ENCODE results near the gene TK2.

Gene TK2

DNA sequence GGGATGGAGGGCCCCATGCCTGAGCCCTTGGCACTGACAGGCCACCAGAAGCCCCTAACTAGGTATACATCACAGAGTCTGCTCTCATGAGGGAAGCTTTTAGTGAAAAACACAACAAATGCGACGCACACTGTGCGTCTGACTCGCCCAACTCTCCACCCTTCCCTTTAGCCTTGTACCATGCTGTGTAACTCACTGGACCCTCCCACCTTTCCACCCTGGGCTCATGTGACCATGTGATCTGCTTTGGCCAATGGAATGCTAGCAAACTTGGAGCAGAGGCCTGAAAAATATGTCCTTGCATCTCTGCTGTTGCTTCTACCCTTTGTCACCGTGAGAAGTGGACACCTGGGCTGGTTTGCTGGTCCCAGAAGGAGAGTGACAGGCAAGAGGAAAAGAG lies 21.6 kb downstream of the TK2 start:
- TF ChIP-seq CTCF (IDR thresholded peaks at IDR 0.05; ENCODE audit: borderline replicate concordance, control extremely low read depth, extremely low read depth, insufficient read depth, missing control alignments), result no peak
- no peak for DNase-seq (ENCODE audit: low spot score)
- in situ Hi-C loops (cut with MboI; ENCODE audit: low sequenced_read_pairs, unreplicated experiment), result no loop called here

DNA sequence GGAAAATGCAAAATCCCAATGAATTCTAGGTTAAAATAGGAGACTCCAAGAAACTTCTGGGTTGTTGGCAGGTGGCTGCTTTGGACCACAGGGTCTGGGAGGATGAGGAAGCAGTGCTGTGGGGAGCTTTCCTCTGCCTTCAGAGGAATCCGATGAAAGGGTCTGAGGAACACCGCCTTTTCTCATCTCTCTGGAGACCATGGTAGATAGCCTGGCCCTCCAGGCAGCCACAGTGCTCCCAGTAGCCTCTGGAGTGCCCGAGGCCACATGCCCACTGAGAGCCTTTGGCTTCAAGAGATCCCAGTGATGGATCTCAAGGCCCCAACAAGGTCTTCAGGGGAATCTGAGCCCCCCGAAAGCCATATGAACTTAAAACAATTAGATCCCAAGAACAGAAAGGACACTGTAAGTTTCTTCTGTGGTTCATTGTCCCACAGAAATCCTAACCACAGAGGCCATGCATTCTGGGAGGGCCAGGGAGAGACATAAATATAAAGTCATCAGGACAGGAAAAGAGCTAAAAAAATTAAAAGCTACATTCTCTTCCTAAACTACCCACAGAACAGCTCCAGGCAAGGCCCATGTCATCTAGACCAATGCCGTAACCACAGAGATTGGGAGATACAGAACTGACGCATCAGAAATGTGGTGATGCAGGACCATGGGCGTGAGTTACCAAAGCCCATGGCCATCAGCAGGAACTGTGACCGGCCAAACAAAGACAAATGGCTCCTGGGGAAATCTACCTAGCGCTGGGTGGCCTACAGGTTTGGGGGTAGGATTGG lies 24.3 kb downstream of the TK2 start:
- DNase-seq (ENCODE audit: low spot score), result no peak
- no peak for TF ChIP-seq CTCF (IDR thresholded peaks at IDR 0.05; ENCODE audit: borderline replicate concordance, control extremely low read depth, extremely low read depth, insufficient read depth, missing control alignments)
- in situ Hi-C loops (cut with MboI; ENCODE audit: low sequenced_read_pairs, unreplicated experiment), result no loop called here

DNA sequence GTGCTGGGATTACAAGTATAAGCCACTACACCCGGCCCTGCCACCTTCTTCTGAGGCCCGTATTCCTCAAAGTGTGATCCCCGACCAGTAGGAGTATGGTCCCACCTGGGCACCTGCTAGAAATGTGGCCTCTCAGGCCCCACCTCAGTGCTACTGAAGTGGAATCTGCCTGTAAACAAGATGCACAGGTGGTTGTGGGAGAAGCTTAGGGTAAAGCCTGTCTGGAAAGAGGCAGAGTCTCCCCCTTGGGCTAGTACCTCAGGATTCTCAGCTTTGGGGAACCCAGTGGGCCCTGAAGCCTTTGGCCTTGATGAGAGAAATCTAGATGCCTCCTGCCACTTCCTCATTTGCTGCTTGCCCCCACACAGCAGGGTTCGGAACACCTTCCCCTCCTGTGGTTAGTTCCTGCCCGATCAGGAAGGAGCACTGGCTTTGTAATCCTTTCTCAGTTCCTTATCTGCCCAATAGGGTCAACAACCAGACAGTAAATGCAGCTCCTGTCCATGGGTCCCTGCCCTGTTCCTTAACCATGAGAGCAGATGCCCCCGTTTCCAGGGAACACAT lies 25.2 kb downstream of the TK2 start:
- in situ Hi-C loops (cut with MboI; ENCODE audit: low sequenced_read_pairs, unreplicated experiment), result no loop called here
- no peak for TF ChIP-seq CTCF (IDR thresholded peaks at IDR 0.05; ENCODE audit: borderline replicate concordance, control extremely low read depth, extremely low read depth, insufficient read depth, missing control alignments)
- DNase-seq (ENCODE audit: low spot score), result peak; percentile 67

GRCh38 chr16:66523861-66524354 lies 26.0 kb downstream of the TK2 start:
- no peak for TF ChIP-seq CTCF (IDR thresholded peaks at IDR 0.05; ENCODE audit: borderline replicate concordance, control extremely low read depth, extremely low read depth, insufficient read depth, missing control alignments)
- DNase-seq (ENCODE audit: low spot score), result peak; percentile 46
- in situ Hi-C loops (cut with MboI; ENCODE audit: low sequenced_read_pairs, unreplicated experiment), result no loop called here

GRCh38 chr16:66522816-66523590 lies 26.9 kb downstream of the TK2 start:
- in situ Hi-C loops (cut with MboI; ENCODE audit: low sequenced_read_pairs, unreplicated experiment), result no loop called here
- no peak for DNase-seq (ENCODE audit: low spot score)

More at GRCh38 chr16:66522816-66523590, 26.9 kb downstream of the TK2 start:
- no peak for TF ChIP-seq CTCF (IDR thresholded peaks at IDR 0.05; ENCODE audit: borderline replicate concordance, control extremely low read depth, extremely low read depth, insufficient read depth, missing control alignments)
